ENCODE results near the gene COPZ1. TPM values are rescaled to one million over a fixed set of nuclear protein-coding genes. Genes with fewer than 3 reads are reported as not detected.

Gene COPZ1
- total RNA-seq, 1 experiment from 2014 or later: 186 TPM

DNA sequence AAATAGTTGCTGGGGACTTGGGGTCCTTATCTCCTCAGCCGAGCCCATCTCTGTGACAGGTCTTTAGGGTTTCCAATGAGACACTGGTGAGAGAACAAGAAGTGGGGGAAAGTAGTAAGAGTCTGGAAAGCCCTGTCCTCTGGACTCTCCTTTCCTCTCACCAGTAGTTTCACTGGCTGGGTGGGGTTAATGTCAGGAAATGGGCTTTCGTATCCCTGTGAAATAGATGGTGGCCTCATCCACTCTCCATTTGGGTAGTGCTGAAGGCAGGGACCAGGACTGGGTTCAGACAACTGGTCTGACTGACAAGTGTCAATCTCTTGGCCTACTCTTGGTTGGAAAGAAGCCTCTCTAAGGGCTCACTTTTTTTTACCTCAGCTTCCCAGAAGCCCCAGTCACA lies 52.1 kb downstream of the COPZ1 start:
- DNase-seq (ENCODE audit: low read depth): no peak

DNA sequence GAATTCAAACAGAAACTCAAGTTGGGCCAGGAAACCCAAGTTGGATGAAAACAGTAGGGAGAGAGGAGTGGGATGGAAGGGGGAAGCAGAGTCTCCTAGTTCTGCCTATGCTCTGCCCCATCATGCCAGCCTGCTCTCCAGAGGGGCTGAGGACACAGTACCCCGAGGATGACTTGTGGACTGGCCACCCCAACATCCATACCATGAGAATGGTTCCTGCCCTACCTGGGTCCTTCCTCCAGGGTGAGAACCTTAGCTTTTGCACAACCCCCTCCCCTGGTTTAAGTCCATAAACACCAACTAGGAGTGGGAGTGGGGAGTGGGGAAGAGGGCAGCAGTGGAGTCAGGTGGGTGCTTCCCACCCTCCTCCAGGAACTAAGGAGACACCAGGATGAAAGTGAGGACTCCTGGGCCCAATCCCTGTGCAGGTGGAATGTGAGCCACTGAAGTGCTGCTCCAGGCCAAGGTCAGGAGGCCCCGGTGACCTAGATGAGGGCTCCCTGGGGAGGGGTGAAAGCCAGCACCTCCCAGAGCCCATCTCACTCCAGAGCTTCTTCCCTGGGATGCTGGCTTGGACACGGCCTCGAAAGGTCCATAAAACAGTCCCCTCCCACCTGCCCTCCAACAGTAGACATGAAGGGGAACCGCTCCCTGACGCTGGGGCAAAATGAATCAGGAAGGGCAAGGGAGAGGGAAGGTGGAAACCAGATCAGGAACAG lies 53.0 kb downstream of the COPZ1 start:
- no peak for DNase-seq (ENCODE audit: low read depth)

DNA sequence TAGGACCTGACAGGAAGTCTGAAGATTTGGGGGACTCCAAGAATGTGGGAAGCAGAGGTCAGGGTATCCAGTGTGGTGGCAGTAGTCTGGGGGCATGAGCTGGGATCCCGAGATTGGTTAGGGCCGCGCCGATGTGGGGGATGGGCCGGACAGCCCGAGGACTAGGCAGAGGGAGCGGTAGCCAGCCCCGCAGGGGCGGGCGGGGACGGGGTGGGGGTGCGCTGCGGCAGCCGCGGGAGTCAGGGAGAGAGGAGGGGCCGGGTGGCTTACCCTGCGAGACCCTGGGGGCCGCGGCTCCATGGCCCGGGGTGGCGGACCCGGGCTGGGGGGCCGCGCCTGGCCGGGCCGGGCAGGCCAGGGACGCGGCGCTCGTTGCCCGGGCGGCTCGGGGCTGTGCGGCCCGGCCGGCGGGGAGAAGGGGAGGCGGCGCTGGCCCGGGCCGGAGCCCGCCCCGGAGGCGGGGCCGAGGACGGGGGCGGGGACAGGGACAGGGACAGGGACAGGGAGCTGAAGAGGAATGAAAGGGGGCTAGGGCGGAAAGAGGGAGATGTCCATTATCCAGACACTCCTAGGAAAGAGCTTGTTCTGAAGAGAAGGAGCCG lies 54.0 kb downstream of the COPZ1 start:
- DNase-seq (ENCODE audit: low read depth): peak; percentile 67

DNA sequence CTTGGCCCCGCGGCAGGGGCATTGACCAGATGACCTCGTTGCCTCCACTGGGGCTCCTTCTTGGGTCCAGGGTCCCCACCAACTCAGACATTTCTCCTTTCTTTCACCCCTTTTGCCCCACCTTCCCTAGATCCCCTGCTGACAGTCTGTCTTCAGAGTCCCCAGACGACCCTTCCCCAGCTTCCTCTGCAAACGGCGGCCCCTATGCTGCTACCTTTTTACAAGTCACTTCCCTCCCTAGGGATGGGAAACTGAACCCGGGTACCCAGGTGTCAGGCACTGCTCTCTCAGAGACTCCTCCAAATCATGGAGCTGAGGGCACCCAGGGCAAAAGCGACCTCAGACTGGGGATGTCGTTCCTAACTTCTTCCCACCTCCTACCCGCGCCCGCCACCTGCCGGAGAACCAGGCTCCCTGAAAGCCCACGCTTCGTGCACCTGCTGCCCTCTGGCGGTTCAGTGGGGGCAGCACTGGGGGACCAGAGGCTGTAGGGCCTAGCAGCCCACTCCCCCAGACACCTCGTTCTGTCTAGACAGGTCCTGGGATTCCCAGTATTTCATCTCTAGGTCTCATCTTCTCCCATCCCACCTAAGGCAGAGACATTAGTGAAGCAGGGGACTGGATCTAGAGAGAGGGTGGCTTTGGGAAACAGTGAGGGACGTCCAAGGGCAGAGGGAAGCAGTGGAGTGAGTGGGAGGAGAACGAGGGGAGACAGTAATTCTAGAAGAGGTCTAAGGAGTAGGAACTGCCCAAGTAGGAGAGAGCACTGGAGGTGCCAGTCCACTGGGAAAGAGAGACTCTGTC lies 54.7 kb downstream of the COPZ1 start:
- peak; percentile 87 for DNase-seq (ENCODE audit: low read depth)

DNA sequence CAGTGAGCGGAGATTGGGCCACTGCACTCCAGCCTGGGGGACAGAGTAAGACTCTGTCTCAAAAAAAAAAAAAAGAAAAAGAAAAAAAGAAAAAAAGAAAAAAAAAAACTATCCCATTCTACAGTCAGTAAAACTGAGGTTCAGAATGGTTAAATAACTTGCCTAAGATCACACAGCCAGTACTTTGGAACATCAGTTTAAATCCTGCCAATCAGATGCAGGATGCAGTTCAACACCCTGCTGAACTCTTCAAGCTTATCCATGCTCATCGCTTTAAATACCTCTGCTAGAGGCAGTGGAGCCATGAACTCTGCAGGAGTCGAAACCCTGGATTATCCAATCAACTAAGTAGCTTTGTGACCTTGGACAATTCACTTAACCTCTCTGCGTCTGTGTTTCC lies 56.2 kb downstream of the COPZ1 start:
- no peak for DNase-seq (ENCODE audit: low read depth)

DNA sequence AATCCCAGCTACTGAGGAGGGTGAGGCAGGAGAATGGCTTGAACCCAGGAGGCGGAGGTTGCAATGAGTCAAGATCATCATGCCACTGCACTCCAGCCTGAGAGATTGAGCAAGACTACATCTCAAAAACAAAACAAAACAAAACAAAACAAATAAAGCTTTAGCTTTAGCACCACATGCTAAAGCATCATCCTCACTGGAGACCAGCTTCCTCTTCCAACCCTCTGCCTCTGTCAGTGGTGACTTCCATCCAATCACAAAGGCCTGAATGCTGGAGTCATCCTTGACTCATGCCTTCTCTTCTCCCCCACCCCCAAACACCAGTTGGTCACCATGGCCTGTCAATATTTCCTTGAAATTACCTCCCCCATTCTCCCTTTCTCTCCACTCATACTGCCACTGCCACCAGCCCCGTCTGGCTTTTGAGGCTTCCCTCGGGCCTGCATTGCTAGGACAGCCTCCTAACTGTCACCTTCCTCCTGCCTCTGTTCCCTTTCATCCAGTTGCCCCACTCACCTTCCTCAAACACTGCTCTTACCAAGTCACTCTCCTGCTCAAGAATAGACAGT lies 58.2 kb downstream of the COPZ1 start:
- DNase-seq (ENCODE audit: low read depth): peak; percentile 95

DNA sequence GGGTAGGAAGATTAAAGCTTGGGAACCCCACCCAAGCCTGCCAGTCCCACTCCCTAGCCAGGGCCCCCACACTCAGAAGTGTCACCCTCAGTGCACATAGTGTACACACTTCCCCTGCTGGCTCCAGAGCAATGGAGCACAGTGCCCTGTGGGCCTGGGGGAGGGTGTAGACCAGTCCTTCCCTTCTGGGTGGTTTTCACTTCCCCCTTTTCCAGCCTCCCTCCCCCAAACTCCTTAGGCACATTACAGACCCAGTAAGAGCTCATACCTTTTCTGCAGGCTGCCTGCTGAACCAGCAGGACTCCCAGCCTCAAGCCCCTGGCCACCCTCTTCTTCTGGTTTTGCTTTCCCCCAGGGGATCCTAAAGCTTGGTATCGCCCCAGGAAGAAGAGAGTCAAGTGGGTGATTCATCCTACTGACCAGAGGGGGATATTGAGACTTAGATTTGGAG lies 59.7 kb downstream of the COPZ1 start, which contains the start of gene ZNF385A:
TSS of gene ZNF385A (minus strand) at position 143 of the 451 bp plus-strand sequence. CDS start 219 bp downstream, outside the sequence.
- peak; percentile 32 for DNase-seq (ENCODE audit: low read depth)

DNA sequence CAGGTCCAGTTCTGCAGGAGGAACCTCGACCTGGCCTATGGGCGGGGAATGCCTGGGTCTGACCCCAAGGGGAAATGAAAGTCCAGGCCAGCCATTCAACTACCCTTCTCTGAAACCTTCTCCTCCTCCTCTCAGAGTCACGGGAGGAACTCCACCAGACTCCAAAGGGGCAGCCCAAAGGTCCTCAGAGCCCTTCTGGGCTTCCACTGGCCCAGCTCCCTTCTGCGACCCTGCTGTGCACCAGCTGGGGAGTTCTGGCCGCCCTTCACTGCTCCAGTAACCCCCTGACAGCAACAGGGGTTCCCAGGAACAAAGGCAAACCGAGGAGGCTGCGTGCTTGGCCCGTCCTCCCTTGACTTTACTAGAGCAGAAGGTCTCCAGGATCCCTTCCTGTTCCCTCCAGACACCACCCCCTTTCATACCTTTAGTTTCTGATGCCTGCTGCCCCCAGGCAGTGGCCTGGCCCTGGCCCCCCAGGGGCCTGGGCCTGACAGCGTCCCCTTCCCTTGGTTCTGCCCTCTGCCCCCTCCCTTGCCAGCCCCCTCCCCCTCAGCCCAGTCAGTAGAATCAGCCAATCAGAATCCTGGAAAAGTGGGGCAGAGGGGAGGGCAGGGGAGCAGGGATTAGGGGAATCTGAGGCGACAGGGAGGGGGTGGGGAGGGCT lies 60.5 kb downstream of the COPZ1 start:
- DNase-seq (ENCODE audit: low read depth): no peak

DNA sequence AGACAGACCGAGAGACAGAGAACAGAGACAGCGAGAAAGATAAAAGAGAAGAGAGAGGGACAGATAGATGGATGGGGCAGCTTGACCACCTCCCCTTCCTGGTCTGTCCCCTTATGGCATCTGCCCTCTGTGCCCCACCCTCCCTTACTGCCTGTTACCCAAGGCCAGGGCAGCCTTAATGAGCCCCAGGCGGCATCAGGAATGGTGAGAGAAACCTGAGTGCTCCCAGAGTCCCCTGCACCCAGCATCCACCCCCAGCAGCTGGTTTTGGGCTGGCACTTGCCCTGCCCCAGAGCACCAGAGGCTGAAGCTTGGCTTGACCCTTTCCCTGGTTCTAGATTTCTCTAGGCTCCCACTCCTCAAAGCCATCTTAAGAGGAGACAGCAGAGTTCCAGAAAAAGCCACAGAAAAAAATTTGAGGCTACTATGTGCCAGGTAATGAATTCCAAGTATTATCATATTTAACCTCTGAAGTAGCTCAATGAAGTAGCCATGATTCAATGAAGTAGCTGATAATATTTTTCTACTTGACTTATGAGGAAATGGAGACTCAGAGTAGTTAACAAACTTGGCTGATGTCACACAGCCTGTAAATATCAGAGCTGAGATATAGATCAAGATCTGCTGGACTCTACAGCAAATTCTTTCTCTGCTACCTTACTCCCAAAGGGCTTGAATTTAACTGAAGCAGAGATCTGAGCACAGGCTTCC lies 61.6 kb downstream of the COPZ1 start:
- DNase-seq (ENCODE audit: low read depth): no peak

DNA sequence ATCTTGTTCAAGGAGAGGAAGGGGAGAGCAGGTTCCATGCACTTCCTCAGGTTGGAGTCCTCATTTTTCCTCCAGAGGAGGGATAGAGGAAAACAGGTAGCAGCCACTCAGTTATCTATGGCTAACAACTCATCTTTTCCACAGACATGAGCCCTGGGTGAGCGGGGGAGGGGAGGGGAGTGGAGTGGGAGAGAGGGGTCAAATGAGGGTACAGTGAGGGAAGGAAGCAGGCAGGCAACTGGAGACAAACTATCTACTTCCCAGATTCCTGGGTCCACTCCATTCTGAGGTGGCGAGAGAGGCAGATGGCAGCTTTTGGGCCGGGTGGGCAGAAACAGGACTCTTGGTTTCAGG lies 62.2 kb downstream of the COPZ1 start:
- no peak for DNase-seq (ENCODE audit: low read depth)

DNA sequence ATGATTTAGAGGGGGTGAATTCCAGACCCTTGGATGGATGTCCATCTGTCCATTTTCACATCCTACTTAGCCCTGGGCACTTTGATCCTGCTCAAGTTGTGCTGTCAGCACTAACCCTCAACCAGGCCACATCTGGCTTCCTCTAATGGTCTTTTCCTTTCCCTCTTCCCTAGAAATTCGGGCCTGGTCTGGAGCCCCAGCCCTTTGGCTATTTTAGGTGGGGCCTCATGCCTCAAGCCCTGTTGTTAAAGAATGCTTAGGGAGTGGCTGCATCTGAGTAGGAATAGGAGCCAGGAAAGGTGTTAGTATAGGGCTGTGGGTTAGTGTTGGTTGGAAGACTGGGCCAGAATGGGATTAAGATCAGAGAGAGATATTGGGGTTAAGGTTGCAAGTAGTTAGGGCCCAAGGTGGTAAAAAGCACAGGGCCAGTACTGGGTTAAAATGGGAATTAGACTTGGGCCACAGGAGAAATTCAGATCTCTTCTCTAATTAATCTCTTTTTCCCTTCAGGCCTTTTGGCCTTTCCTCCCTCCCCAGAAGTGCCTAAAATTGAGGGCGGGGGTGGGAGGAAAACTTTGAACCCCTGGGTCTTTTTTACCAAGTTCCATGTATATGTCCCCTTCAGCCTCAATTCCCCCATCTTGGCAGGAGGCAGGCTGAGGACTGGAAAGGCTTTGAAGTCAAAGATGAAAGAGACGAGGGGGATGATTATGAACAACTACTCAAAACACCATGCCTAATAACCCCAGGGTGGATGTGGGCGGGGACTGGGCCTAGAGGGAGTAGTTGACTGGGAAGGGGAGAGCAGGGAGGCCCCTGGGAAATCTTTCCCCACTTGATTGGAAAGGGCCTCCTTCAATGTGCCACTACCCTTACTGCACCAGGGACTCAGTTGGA lies 63.6 kb downstream of the COPZ1 start:
- DNase-seq (ENCODE audit: low read depth): no peak

DNA sequence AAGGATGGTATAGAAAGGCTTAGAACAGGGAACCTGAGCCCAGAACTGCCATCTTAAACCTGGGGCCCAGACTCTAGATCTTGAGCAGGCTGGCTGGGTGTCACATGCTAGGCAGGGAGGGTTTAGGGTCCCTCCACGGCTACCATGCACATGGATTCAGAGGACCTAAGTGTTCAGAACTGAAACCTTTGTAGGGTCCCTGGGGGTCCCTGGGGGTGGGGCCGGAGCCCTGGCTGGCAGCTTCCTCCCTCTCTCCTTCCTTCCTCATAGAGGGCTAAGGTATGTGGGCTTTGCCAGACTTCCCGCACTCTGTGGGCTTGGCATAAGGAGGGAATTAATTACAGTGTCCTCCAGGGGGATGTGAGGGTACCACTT lies 64.2 kb downstream of the COPZ1 start:
- DNase-seq (ENCODE audit: low read depth): no peak

DNA sequence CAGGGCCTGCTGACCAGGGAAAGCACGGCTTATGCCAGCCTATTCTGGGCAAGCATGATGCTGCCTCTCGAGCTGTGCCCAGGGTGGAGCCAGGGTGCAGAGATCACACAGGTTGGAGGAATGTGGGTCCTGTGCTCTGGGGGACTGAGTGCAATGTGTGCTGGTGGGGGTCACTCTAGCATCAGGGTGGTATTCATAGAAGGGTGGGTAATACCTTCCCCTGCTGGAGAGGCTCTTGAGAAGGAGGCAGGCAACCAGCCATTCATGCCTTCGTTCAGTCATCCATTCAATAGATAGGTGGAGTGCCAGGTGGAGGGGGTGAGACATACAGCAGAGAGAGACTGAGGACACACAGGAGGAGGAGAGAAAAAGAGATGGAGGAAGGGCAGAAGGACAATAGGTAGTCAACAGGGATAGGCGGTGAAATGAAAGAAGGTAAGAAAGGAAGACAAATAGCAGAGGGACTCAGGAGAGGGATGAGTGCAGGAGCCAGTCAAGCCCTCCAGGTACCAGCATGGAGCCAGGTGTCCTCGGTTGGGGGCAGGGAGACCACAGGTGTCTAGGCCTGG lies 64.8 kb downstream of the COPZ1 start:
- DNase-seq (ENCODE audit: low read depth): no peak

DNA sequence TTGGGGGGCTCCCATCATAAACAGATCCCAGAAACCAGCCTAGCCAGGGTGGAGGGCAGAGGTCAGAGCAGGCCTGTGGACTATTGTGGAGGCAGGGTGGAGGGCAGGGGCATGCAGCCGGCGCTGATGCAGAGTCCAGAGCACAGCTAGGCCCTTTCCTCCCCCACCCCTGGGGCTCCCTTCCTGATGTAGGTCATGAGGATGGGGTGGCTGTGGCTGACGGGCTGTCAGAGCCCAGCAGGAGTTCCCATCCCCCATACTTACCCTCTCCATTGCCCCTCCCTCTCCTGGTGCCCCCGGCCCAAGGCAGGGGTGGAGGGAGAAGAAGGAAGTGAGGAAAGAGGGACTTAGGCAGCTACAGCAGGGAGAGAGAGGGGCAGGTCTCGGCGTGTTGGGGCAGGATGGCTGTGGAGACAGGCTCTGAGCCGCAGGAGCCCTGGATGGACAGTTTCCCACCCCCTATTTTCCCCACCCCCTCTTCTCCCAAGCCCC lies 65.3 kb downstream of the COPZ1 start:
- DNase-seq (ENCODE audit: low read depth): no peak

DNA sequence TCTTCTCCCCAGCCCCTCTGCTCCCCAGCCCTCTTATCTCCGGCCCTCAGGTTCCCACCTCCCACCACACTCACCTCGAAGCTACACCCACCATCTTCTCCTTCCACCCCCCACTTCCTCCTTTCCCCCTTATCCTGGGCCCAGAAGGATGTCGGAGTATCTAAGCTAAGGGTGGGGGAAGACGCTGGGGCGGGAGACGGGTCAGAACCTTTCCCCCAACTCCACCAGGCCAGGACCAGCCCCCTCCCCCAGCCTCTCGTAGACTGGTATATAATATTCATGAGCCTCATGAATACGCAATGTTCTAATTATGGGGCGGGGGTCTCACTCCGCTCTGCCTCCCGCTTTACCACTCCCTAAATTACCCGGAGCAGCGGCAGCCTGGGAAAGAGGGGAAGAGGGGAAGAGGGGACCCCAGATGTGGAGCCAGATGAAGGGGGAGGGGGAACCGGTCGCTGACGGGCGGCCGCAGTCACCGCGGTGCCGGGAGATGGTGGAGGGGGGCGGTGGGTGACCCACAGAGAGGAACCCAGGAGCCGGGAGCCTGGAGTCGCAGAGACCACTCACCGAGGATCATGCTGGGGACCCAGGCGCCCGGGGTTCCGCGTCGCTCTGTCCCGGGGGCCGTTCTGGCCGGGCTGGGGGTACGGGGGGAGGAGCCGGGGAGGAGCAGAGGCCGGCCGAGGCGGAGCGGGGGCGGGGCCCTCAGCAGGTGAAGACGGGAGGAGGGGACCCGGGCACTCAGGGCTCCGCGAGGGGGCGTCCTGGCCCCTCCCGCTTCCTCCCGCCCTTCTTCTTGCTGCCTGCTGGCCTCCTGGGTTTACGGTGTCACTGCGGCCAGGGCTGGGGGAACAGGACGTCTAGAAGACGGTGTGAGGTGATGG lies 66.0 kb downstream of the COPZ1 start:
- no peak for DNase-seq (ENCODE audit: low read depth)

DNA sequence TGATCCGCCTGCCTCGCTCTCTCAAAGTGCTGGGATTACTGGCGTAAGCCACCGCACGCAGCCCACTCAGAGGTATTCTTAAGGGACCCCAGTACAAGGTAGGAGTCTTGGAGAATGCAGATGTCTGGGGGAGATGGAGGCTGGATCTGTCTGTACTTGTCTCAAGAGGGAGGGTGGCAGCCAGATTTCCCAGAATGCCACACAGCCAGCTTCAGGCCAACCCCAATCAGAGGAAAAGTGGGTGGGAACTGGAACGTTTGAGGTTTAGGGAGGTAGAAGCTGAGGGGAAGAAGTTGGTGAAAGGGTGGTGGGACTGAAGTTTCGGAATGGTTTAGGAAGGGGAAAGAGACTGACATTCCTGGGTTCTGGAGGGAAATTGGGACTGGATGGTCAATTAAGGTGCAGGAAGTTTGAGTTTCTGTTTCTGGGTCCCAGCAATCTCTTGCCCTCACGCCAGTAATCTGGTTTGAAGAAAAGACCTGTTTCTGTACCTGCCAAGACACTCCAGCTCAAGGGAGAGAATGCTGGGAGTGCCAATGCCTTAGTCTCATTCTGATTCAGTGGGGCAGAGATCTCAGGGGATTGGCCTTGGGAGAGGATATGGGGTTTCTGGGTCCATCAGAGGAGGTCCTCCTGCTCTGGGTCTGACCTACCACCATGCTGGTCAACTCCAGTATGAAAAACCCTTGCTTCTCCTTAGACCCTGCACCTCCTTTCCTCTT lies 67.7 kb downstream of the COPZ1 start:
- no peak for DNase-seq (ENCODE audit: low read depth)

DNA sequence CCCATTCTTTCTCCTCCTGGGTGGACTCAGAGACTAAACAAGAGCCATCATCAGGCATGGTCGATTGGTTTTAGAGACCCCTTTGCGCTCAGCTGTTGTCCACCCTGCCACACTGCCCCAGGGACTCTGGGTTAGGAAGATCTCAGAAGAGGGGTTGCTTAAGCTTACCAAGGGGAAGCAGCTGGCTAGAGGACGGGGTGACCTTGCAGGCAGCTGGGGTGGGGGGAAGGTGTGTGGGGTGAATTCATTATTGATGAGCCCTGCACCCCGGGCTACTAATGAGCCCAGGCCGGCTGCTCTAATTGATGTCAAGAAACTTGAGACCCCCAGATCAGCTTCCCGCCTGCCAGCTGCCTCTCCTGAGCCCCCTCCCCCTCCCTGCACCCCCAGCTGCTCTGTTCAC lies 68.3 kb downstream of the COPZ1 start:
- no peak for DNase-seq (ENCODE audit: low read depth)

DNA sequence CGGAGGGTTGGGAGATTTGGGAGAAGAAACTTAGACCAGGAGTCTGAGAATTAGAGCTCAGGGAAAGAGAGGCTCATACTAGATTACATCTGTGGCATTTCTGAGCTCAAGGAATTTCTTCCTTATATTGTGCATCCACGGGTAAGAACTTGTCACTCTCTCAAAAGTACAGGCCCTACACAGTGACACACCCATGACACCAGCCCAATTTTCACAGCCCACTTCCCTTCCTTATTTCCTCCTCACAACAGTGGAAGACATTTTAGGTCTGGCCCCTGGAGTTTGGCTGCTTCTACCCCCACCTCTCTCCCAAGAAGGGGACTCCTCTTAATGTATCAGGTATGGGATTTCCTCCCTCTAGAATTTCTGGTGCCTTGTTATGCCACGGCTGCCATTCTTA lies 68.8 kb downstream of the COPZ1 start:
- no peak for DNase-seq (ENCODE audit: low read depth)
